ENCODE results near the gene ARL16.

ARL16 gene

GRCh38 chr17:81648013-81648706 is 35.4 kb downstream of the ARL16 start:
- no peak for DNase-seq (ENCODE audit: extremely low read depth in 1 of 2, low read depth in 1 of 2)

- no peak for DNase-seq (ENCODE audit: extremely low read depth in 1 of 2, low read depth in 1 of 2)
Measured at GRCh38 chr17:81647640-81648012, 36.0 kb downstream of the ARL16 start.

GRCh38 chr17:81646869-81647600 is 36.6 kb downstream of the ARL16 start:
- DNase-seq (ENCODE audit: extremely low read depth in 1 of 2, low read depth in 1 of 2), result no peak

- DNase-seq (ENCODE audit: extremely low read depth in 1 of 2, low read depth in 1 of 2), result no peak
Measured at GRCh38 chr17:81644976-81645952, 38.3 kb downstream of the ARL16 start.

DNA sequence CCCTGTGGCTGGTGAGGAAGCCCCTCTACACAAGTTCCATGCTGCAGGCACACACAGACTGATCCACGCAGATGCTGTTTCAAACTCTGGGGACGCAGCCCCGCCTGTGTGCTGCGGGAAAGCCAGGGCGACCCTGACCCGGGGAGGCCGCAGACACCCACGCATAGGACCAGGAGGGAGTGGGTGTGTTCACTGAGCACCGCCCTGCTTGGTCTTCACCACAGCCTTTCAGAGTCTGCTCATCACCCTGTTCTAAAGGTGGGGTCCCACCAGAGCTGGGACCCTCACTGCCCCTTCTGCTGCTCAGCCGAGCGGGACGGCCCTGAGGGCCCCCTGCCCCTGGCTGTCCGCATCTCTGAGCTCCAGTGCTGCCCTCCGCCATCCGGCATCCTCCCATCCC is 39.1 kb downstream of the ARL16 start:
- no peak for DNase-seq (ENCODE audit: extremely low read depth in 1 of 2, low read depth in 1 of 2)

DNA sequence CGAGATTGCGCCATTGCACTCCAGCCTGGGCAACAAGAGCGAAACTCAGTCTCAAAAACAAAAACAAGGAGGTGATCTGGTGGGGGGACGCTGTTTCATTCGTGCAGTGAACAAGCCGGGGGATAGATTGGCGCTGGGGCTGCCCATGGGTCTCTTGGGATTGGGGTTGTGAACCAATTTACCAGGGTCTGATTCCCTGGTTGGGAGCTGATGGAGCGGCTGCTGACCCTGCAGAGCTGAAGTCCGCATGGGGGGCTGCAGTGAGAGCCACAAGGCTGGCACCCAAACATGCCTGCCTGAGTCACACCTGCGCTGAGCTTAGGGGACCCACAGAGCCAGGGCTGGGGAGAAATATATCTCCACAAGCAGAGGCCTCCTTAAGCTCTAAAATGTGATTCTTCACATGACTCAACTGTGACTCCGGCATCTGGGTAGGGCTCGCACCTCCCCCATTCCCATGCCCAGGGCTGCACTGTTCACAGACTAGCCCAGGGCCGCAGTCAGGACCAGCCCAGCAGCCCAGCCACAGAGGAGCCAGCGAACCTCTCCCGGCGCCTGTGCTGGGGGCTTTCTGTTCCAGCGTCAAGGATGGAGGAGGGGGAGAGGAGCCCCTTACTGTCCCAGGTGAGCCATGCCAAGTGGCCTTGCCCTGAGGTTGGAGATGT is 41.6 kb downstream of the ARL16 start:
- DNase-seq (ENCODE audit: extremely low read depth in 1 of 2, low read depth in 1 of 2), result no peak

- no peak for DNase-seq (ENCODE audit: extremely low read depth in 1 of 2, low read depth in 1 of 2)
Measured at GRCh38 chr17:81640011-81640410, 43.6 kb downstream of the ARL16 start.

- no peak for DNase-seq (ENCODE audit: extremely low read depth in 1 of 2, low read depth in 1 of 2)
Measured at GRCh38 chr17:81638683-81639082, 44.9 kb downstream of the ARL16 start.

DNA sequence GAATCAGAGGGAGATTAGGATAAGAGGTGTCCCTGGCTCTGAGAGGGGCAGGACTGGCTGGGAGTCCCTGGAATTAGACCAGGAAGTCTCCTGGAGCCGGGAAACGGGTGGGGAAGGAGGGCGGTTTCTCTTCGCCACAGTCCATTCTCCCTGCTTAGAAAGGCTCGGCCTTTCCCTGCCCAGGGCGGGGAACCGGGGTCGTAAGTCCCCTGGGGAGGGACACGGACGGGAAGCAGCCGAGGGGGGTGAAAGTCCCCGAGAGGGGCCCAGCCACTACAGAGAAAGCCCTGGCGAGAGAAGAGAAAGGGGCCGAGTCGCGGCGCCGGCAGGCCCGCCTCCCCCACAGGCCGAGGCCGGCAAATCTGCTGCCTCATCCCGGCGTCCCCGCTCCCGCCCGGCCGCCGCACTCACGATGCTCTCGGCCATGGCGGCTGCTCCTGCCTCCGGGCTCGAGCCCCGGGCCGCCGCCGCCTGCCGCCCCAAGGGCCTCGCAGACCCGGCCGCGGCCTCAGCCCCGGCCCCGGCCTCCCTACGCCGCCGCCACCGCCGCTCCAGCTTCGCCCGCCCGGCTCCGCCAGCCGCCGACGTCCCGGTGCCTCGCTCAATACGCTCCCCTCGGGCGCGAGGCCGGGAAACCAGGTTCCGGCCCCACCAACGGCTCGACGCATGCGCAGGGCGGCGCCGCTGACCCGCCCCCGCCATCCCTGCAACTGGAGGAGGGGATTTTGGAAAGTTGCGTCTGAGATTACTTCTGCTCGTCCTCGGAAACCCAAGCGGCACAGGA is 46.9 kb downstream of the ARL16 start, which contains the start of the genes NPLOC4 and TSPAN10:
Gene NPLOC4, minus strand, starts transcription at position 608 of the 784 bp plus-strand sequence. Its CDS starts 182 bp downstream, at position 426.
Gene TSPAN10, plus strand, starts transcription at position 692 of the 784 bp plus-strand sequence. CDS start 5,217 bp downstream, outside the sequence.
- DNase-seq (ENCODE audit: extremely low read depth in 1 of 2, low read depth in 1 of 2), result peak; percentile 69 to 71

DNA sequence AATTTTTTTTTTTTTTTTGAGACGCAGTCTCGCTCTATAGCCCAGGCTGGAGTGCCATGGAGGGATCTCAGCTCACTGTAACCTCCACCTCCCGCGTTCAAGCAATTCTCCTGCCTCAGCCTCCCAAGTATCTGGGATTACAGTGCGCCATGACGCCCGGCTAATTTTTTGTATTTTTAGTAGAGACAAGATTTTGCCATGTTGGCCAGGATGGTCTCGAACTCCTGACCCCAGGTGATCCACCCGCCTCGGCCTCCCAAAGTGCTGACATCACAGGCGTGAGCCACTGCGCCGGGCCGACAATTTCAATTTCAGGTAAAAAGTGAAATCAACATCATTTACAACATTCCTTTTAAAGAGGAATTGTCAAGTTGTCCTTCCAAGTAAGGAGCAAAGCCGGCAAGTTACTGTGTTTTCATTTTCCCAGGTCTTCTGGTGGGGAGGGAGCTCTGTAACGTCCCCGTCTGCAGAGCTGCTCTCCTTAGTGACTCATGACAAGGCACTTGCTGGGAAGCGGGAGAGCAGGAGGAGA is 47.6 kb downstream of the ARL16 start:
- DNase-seq (ENCODE audit: extremely low read depth in 1 of 2, low read depth in 1 of 2), result no peak

DNA sequence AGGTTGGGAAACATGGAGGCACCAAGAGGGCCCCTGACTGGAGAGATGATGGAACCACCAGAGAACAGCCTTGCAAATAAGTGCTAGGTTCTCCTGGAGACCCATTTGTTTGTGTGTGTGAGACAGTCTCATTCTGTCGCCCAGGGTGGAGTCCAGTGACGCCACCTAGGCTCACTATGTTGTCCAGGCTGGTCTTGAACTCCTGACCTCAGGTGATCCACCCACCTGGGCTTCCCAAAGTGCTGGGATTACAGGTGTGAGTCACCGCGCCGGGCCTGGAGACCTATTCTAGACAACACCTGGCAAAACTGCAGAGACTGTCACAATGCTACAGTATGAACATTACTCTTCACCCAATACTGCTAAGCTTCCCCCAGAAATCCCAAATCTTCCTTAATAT is 48.2 kb downstream of the ARL16 start:
- no peak for DNase-seq (ENCODE audit: extremely low read depth in 1 of 2, low read depth in 1 of 2)

- no peak for DNase-seq (ENCODE audit: extremely low read depth in 1 of 2, low read depth in 1 of 2)
Measured at GRCh38 chr17:81631482-81631881, 52.1 kb downstream of the ARL16 start.

All from stimulated activated CD8-positive, alpha-beta memory T cell treated with anti-CD3 and anti-CD28 coated beads, Interleukin-7, amount 100 ng/mL, for 48 hours (primary cell).